ENCODE results near the gene ARFGEF3. TPM values are rescaled to one million over a fixed set of nuclear protein-coding genes. Genes with fewer than 3 reads are reported as not detected.

The ARFGEF3 gene
- total RNA-seq, 1 donor from 2014 or later = 3.8 TPM

GRCh38 chr6:138300469-138300868, 138.7 kb downstream of the ARFGEF3 start:
- Histone ChIP-seq H3K27ac (no peak overlapping the region), H3K4me1 (no peaks in the 10 kb centered on the region), H3K9me3 (ENCODE audit: low read depth) (no peaks in the 10 kb centered on the region), H3K9ac (no peak overlapping the region), H3F3A (ENCODE audit: low read depth) (no peaks in the 10 kb centered on the region), H3K36me3 (no peaks in the 10 kb centered on the region), H3K27me3 (no peaks in the 10 kb centered on the region), H3K4me3 (no peak overlapping the region), H3K4me2 (no peak overlapping the region), H3K79me2 (ENCODE audit: low read depth) (no peaks in the 10 kb centered on the region), H4K20me1 (ENCODE audit: low read depth) (no peaks in the 10 kb centered on the region), H2AFZ (replicated peaks) (no peak overlapping the region)
- no peak for DNase-seq (ENCODE audit: low spot score)
- Mint-ChIP-seq H3K4me1 (no peaks in the 10 kb centered on the region), H3K27ac (no peak overlapping the region), H3K9me3 (no peaks in the 10 kb centered on the region), H3K4me3 (no peak overlapping the region), H3K36me3 (no peaks in the 10 kb centered on the region), H3K27me3 (ENCODE audit: insufficient read depth, low read depth) (peaks cover 4% of the 10 kb centered on the region)
- TF ChIP-seq EZH2 (IDR thresholded peaks at IDR 0.05) = no peak
- TF ChIP-seq EZH2phosphoT487 (IDR thresholded peaks at IDR 0.05) = no peak
- TF ChIP-seq CTCF (IDR thresholded peaks at IDR 0.05) = no peak

GRCh38 chr6:138302554-138302953, 140.8 kb downstream of the ARFGEF3 start:
- TF ChIP-seq EZH2phosphoT487 (IDR thresholded peaks at IDR 0.05) (no peak), EZH2 (IDR thresholded peaks at IDR 0.05) (no peak), CTCF (IDR thresholded peaks at IDR 0.05) (no peak)
- Histone ChIP-seq H3K27ac (no peak overlapping the region), H3F3A (ENCODE audit: low read depth) (no peaks in the 10 kb centered on the region), H3K36me3 (no peaks in the 10 kb centered on the region), H3K4me3 (no peak overlapping the region), H3K27me3 (no peaks in the 10 kb centered on the region), H2AFZ (replicated peaks) (no peak overlapping the region), H4K20me1 (ENCODE audit: low read depth) (no peaks in the 10 kb centered on the region), H3K4me2 (no peak overlapping the region), H3K9ac (no peak overlapping the region), H3K9me3 (ENCODE audit: low read depth) (no peaks in the 10 kb centered on the region), H3K79me2 (ENCODE audit: low read depth) (no peaks in the 10 kb centered on the region), H3K4me1 (no peaks in the 10 kb centered on the region)
- no peaks in the 10 kb centered on the region for H3K4me1 Mint-ChIP-seq
- H3K9me3 Mint-ChIP-seq = no peaks in the 10 kb centered on the region
- H3K27me3 Mint-ChIP-seq (ENCODE audit: insufficient read depth, low read depth) = peaks cover 4% of the 10 kb centered on the region
- H3K36me3 Mint-ChIP-seq = no peaks in the 10 kb centered on the region
- no peak for DNase-seq (ENCODE audit: low spot score)
- no peak overlapping the region for H3K27ac Mint-ChIP-seq
- no peak overlapping the region for H3K4me3 Mint-ChIP-seq

- DNase-seq (ENCODE audit: low spot score) = no peak
- Mint-ChIP-seq H3K4me1 (no peaks in the 10 kb centered on the region), H3K27ac (no peak overlapping the region), H3K9me3 (no peaks in the 10 kb centered on the region), H3K36me3 (no peaks in the 10 kb centered on the region), H3K27me3 (ENCODE audit: insufficient read depth, low read depth) (peaks cover 4% of the 10 kb centered on the region), H3K4me3 (no peak overlapping the region)
- Histone ChIP-seq H3F3A (ENCODE audit: low read depth) (no peaks in the 10 kb centered on the region), H3K4me3 (no peak overlapping the region), H2AFZ (replicated peaks) (peak overlapping the region; percentile 39), H3K4me1 (no peaks in the 10 kb centered on the region), H3K36me3 (no peaks in the 10 kb centered on the region), H3K79me2 (ENCODE audit: low read depth) (no peaks in the 10 kb centered on the region), H3K27me3 (no peaks in the 10 kb centered on the region), H3K4me2 (no peak overlapping the region), H4K20me1 (ENCODE audit: low read depth) (no peaks in the 10 kb centered on the region), H3K27ac (no peak overlapping the region), H3K9ac (no peak overlapping the region), H3K9me3 (ENCODE audit: low read depth) (no peaks in the 10 kb centered on the region)
- TF ChIP-seq EZH2phosphoT487 (IDR thresholded peaks at IDR 0.05) (no peak), CTCF (IDR thresholded peaks at IDR 0.05) (no peak), EZH2 (IDR thresholded peaks at IDR 0.05) (no peak)
These were observed 145.6 kb downstream of the ARFGEF3 start for GRCh38 chr6:138307352-138307751.
